GM12864 (cell line): ENCODE results near the gene ARID3A.
"Not testable (repeated sequence)": the region's sequence is repeated elsewhere in the genome, so short reads cannot be mapped to it uniquely, and the experiment has no call there.

Experiments used
- DNase-seq: peaks from one replicate; pipeline ENCODE4 v3.0.0-alpha.2; 2011; ENCODE audit warnings: low read depth
- H3K4me3 ChIP-seq: 2 replicates; pipeline ENCODE4 v1.5.1; 2011; ENCODE audit warnings: mild to moderate bottlenecking, low read depth, low read length, control low read depth
- TF ChIP-seq, protein P1 (sequence below): IDR thresholded peaks from 2 replicates; pipeline ENCODE4 v1.5.1; 2011; ENCODE audit warnings: low read depth, mild to moderate bottlenecking, moderate library complexity, low read length, control low read depth, inconsistent platforms; ENCODE audit errors: missing control alignments

Gene ARID3A

DNA sequence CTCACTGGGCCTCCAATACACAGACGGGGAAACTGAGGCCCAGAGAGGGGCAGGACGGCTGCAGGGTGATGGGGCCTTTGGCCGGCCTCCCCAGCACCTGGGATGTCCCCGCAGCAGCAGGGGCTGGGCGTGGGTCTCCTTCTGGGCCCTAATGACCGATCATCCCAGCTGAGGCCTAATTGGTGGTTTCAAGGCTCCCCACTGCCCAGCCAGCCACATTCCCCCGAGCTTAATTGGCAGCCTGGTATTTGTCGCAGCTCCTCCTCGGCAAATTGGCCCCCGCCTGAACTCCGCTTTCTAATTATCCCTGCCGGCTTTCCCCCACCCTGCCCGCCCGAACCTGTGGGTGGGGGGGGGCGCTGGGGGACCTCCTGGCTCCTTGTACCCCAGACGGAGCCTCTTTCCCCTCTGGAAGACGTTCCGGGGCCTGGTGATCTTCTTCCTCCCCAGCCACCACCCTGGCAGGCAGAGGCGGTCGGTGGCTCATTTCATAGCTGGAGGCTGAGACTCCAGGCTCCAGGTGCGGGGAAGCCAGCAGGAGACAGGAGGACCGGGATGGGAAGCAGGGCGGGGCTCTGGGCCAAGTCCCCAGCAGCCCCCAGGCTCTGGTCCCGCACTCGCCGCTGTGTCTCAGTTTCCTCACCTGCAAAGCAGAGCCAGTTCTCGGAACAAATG lies 31.1 kb downstream of the ARID3A start:
- TF ChIP-seq, protein P1, sequence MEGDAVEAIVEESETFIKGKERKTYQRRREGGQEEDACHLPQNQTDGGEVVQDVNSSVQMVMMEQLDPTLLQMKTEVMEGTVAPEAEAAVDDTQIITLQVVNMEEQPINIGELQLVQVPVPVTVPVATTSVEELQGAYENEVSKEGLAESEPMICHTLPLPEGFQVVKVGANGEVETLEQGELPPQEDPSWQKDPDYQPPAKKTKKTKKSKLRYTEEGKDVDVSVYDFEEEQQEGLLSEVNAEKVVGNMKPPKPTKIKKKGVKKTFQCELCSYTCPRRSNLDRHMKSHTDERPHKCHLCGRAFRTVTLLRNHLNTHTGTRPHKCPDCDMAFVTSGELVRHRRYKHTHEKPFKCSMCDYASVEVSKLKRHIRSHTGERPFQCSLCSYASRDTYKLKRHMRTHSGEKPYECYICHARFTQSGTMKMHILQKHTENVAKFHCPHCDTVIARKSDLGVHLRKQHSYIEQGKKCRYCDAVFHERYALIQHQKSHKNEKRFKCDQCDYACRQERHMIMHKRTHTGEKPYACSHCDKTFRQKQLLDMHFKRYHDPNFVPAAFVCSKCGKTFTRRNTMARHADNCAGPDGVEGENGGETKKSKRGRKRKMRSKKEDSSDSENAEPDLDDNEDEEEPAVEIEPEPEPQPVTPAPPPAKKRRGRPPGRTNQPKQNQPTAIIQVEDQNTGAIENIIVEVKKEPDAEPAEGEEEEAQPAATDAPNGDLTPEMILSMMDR: no peak
- no peak overlapping the region for H3K4me3 ChIP-seq
- no peak for DNase-seq

DNA sequence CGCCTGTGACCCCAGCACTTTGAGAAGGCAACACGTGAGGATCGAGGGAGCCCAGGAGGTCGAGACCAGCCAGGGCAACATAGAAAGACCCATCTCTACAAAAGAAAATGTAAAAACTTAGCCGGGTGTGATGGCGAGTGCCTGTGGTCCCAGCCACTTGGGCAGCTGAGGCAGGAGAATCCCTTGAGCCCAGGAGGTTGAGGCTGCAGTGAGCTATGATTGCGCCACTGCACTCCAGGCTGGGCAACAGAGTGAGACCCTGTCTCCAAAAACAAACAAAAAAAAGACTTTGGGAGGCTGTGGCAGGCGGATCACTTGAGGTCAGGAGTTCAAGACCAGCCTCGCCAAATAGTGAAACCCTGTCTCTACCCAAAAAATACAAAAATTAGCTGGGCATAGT lies 31.7 kb downstream of the ARID3A start:
- not testable (repeated sequence) for H3K4me3 ChIP-seq, DNase-seq

DNA sequence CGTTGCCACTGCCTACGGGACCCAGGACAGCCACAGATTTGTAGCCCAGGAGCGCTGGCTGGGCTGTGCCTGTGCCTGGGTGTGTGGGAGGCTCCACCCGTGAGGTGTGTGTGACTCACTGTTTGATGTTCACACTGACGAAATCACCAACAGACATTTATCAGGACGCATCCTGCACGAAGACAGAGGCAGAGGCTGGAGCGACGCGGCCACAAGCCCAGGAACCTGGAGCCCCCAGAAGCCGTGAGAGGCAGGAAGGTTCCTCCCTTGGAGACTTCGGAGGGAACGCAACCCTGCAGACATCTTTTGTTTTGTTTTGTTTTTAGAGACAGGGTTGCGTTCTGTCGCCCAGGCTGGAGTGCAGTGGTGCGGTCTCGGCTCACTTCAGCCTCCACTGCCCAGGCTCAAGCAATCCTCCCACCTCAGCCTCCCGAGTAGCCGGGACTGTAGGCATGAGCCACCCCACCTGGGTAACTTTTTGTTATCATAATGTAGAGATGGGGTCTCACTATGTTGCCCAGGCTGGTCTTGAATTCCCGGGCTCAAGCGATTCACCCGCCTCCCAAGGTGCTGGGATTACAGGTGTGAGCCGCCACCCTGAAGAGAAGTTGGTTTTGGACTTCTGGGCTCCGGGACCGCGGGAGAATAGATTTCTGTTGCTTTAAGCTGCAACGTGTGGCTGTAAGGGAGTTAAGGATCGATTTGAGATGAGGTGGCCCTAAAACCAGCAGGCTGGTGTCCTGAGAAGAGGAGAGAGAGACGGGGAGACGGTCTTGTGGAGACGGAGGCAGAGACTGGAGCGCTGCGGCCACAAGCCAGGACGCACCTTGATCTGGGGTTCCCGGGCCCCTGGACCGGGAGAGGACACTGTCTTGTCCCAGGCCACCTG lies 33.4 kb downstream of the ARID3A start:
- TF ChIP-seq, protein P1: no peak
- H3K4me3 ChIP-seq: no peak overlapping the region
- no peak for DNase-seq

GRCh38 chr19:960020-960419 lies 34.2 kb downstream of the ARID3A start:
- no peak overlapping the region for H3K4me3 ChIP-seq
- DNase-seq: no peak
- TF ChIP-seq, protein P1: no peak

- TF ChIP-seq, protein P1: no peak
- DNase-seq: no peak
- H3K4me3 ChIP-seq: no peak overlapping the region
Measured at GRCh38 chr19:960601-960938, 34.7 kb downstream of the ARID3A start.

- no peak overlapping the region for H3K4me3 ChIP-seq
- TF ChIP-seq, protein P1: no peak
- DNase-seq: no peak
Measured at GRCh38 chr19:961866-962620, 36.2 kb downstream of the ARID3A start.
